Upper lobe of left lung (tissue), 6 donors: ENCODE data around the gene HOXB7. TPM values are rescaled to one million over a fixed set of nuclear protein-coding genes. Genes with fewer than 3 reads are reported as not detected.
A peak's percentile ranks its signal among the peaks of the same experiment; 100 is the strongest.

ENCODE experiments used
- ATAC-seq, 2 donors: fragments of 200-7000 bp; cut with Tn5 transposase; one replicate each; pipeline ENCODE4 v1.9.1; 2022; ENCODE audit warnings: mild to moderate bottlenecking in 2 of 2, moderate library complexity in 2 of 2; ENCODE audit not compliant: low FRiP score in 2 of 2
- DNase-seq, 2 donors: peaks; one replicate each; pipeline ENCODE4 v3.0.0-alpha.2; 2019 to 2020
- H3K27ac ChIP-seq, 4 donors: fragments of 200-600 bp; sonication (generic); one replicate each; pipeline ENCODE4 v1.5.1; 2016 to 2019
- H3K27me3 ChIP-seq, 4 donors: fragments of 200-600 bp; sonication (generic); one replicate each; pipeline ENCODE4 v1.5.1; 2017 to 2019
- H3K36me3 ChIP-seq, 4 donors: fragments of 200-600 bp; sonication (generic); one replicate each; pipeline ENCODE4 v1.5.1; 2016 to 2019
- H3K4me1 ChIP-seq, 4 donors: fragments of 200-600 bp; sonication (generic); one replicate each; pipeline ENCODE4 v1.5.1; 2018 to 2019
- H3K4me3 ChIP-seq, 4 donors: fragments of 200-600 bp; sonication (generic); one replicate each; pipeline ENCODE4 v1.5.1; 2017 to 2019; ENCODE audit warnings: mild to moderate bottlenecking in 2 of 4, moderate library complexity in 1 of 4
- H3K9me3 ChIP-seq, 4 donors: fragments of 200-600 bp; sonication (generic); one replicate each; pipeline ENCODE4 v1.5.1; 2018 to 2019
- CTCF ChIP-seq, 6 experiments: fragments of 450-650 bp in 4 of 6; fragments of 200-600 bp in 2 of 6; sonication (generic) in 2 of 6; IDR thresholded peaks; one replicate each; pipeline ENCODE4 v1.5.1; 2016 to 2019; ENCODE audit warnings: antibody characterized with exemption in 6 of 6
- EP300 ChIP-seq, 4 donors: sonication (generic); formaldehyde crosslinking; IDR thresholded peaks; one replicate each; pipeline ENCODE4 v1.5.1; 2017; ENCODE audit warnings: antibody characterized with exemption in 4 of 4, control low read depth in 2 of 4
- POLR2A ChIP-seq, 4 donors: fragments of 450-650 bp; IDR thresholded peaks; one replicate each; pipeline ENCODE4 v1.5.1; 2016 to 2017; ENCODE audit warnings: antibody characterized with exemption in 4 of 4, mild to moderate bottlenecking in 2 of 4
- POLR2AphosphoS5 ChIP-seq, 2 donors: sonication (generic); formaldehyde crosslinking; IDR thresholded peaks; one replicate each; pipeline ENCODE4 v1.5.1; 2017; ENCODE audit warnings: antibody characterized with exemption in 2 of 2
- WGBS, 2 donors: methylation state at CpG; one replicate each; pipeline ENCODE4 v1.1.5; 2017 to 2018; 5-methylcytosine and 5-hydroxymethylcytosine counted together
- total RNA-seq, 6 donors: library from RNA; depleted of rRNA in 4 of 6; stranded (reverse); fragments of >200 nt in 4 of 6; gene quantifications; one replicate each; pipeline versions ENCODE4 v1.1.0 to v1.2.1, GENCODE V29; 2016 to 2021
- donor health status: DM: no; HTN: no; CAD: no; lungs with moderate emphysema.
- donor health status: DM: no; HTN: yes; CAD: no; lungs with severe emphysema.

HOXB7 gene
- total RNA-seq, 6 donors from 2014 or later = 1.1 to 3.7 (median 1.3) TPM; not detected in 1

GRCh38 chr17:48594538-48595277, 16.1 kb downstream of the HOXB7 start:
- H3K9me3 ChIP-seq = no peaks in the 10 kb centered on the region
- WGBS, 2 donors = 38% methylated on average over 22 to 25 of the region's 25 CpGs
- TF ChIP-seq POLR2AphosphoS5 (IDR thresholded peaks at IDR 0.05) = no peak
- no peak for TF ChIP-seq EP300 (IDR thresholded peaks at IDR 0.05)
- no peak for TF ChIP-seq CTCF (IDR thresholded peaks at IDR 0.05)
- TF ChIP-seq POLR2A (IDR thresholded peaks at IDR 0.05) = no peak
- peaks cover 0 to 66% (median 32%) of the 10 kb centered on the region in 4 donors for H3K27me3 ChIP-seq
- peak overlapping the region; percentile 40 to 90 (median 72) for H3K27ac ChIP-seq
- peak overlapping the region in 2 of 4 donors; percentile 50 for H3K4me3 ChIP-seq
- ATAC-seq (no peak), DNase-seq (no peak)
- no peaks in the 10 kb centered on the region for H3K36me3 ChIP-seq
- peaks cover 25 to 49% (median 33%) of the 10 kb centered on the region in 4 donors for H3K4me1 ChIP-seq

GRCh38 chr17:48593840-48594537, 16.8 kb downstream of the HOXB7 start:
- 7 to 13% methylated on average over 36 to 37 of the region's 37 CpGs for WGBS, 2 donors

DNA sequence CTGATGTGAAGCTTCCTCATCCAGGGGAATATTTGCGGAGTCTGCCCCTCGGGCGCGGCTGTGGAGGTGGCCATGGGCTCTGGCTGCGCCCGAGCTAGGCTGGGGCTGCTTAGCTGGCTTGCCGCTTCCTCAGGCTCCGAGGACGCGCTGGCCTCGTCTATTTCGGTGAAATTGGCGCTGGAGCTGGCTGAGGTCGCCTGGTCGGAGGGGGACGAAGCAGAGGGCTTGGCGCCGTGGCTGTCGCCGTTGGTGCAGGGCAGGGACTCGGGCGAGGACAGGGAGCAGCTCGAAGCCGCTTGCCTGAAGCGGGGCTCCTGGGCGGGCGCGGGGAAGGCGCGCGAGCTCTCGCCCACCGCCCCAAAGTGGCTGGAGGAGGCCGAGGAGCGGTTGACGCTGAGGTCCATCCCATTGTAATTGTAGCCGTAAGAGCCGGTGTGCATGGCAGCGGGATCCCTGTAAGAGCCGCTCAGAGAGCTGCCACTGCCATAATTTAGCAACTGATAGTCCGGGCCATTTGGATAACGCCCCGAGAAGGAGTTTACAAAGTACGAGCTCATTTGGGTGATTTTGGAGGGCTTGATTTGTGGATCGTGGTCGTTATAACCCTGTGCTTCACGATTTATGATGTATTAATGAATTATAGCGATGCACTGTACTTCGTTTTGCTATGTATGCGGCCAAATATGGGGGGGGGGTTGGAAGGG, 17.5 kb downstream of the HOXB7 start, which contains the start of gene HOXB5:
HOXB5 (minus strand) TSS at position 654 of the 704 bp plus-strand sequence; CDS start at position 557, 97 bp downstream.
- DNase-seq (peak in 1 of 2 donors; percentile 85), ATAC-seq (peak in 1 of 2 donors; percentile 37)
- 2 to 4% methylated on average over 21 to 50 of the region's 50 CpGs for WGBS, 2 donors
- H3K36me3 ChIP-seq = no peaks in the 10 kb centered on the region
- TF ChIP-seq EP300 (IDR thresholded peaks at IDR 0.05) (no peak), CTCF (IDR thresholded peaks at IDR 0.05) (no peak), POLR2A (IDR thresholded peaks at IDR 0.05) (no peak), POLR2AphosphoS5 (IDR thresholded peaks at IDR 0.05) (no peak)
- no peaks in the 10 kb centered on the region for H3K9me3 ChIP-seq
- peak within 1 kb of the TSS; percentile 38 to 50 (median 44) for H3K4me3 ChIP-seq
- peaks cover 25 to 51% (median 32%) of the 10 kb centered on the region in 4 donors for H3K4me1 ChIP-seq
- peak within 1 kb of the TSS; percentile 66 to 90 (median 90) for H3K27ac ChIP-seq
- peaks cover 0 to 57% (median 32%) of the 10 kb centered on the region in 4 donors for H3K27me3 ChIP-seq

More at GRCh38 chr17:48593840-48594537, 16.8 kb downstream of the HOXB7 start:
- Histone ChIP-seq H3K27me3 (peaks cover 0 to 63% (median 32%) of the 10 kb centered on the region in 4 donors), H3K27ac (peak overlapping the region; percentile 66 to 90 (median 90)), H3K9me3 (no peaks in the 10 kb centered on the region), H3K36me3 (no peaks in the 10 kb centered on the region), H3K4me1 (peaks cover 25 to 49% (median 33%) of the 10 kb centered on the region in 4 donors), H3K4me3 (peak overlapping the region in 3 of 4 donors; percentile 38 to 50 (median 50))
- ATAC-seq (peak; percentile 61 to 85), DNase-seq (peak; percentile 65 to 97)
- TF ChIP-seq EP300 (IDR thresholded peaks at IDR 0.05) (no peak), CTCF (IDR thresholded peaks at IDR 0.05) (peak; percentile 83 to 92 (median 88)), POLR2A (IDR thresholded peaks at IDR 0.05) (peak in 1 of 4 donors; percentile 12), POLR2AphosphoS5 (IDR thresholded peaks at IDR 0.05) (no peak)

DNA sequence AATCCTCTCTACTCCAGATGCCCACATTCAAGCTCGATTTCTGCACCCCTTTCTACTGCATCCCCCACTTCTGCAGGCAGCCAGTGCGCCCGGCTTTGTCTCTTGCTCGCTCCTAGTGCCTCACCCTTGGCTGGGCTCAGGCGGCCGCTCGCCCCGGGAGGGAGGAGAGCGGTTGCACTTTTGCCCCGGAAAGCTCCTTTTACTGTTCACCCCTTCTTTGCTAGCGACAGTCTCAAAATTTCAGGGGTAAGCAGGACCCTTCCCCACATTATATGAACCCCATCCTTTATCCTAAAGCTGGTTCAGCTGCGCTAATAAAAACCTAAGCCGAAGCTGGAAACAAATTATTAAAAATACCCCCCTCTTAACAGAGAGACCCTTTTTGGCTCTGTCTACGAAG, 18.2 kb downstream of the HOXB7 start:
- peaks cover 0 to 52% (median 26%) of the 10 kb centered on the region in 4 donors for H3K27me3 ChIP-seq
- DNase-seq = peak in 1 of 2 donors; percentile 78

More for the DNA sequence above, 18.2 kb downstream of the HOXB7 start:
- Histone ChIP-seq H3K27ac (peak overlapping the region; percentile 66 to 90 (median 90)), H3K9me3 (no peaks in the 10 kb centered on the region), H3K36me3 (no peaks in the 10 kb centered on the region), H3K4me1 (peaks cover 25 to 53% (median 27%) of the 10 kb centered on the region in 4 donors), H3K4me3 (peak overlapping the region; percentile 20 to 50 (median 44))
- 4 to 8% methylated on average over 14 of the region's 14 CpGs for whole genome bisulfite sequencing, 2 donors
- no peak for TF ChIP-seq CTCF (IDR thresholded peaks at IDR 0.05)
- TF ChIP-seq POLR2AphosphoS5 (IDR thresholded peaks at IDR 0.05) = no peak
- no peak for TF ChIP-seq EP300 (IDR thresholded peaks at IDR 0.05)
- TF ChIP-seq POLR2A (IDR thresholded peaks at IDR 0.05) = no peak
- peak in 1 of 2 donors; percentile 37 for ATAC-seq
